OCI-LY3 (cell line): ENCODE measurements around the gene LENG9.

Experiments
- H2AFZ ChIP-seq: fragments of 200-600, 300-600 bp; shearing (Covaris generic); 2 replicates; pipeline ENCODE4 v1.6.0; 2014; ENCODE audit warnings: antibody characterized with exemption, low read depth, low read length
- H3K27ac ChIP-seq: fragments of 200-600, 300-600 bp; sonication (generic); 2 replicates; pipeline ENCODE4 v1.5.1; 2014; ENCODE audit warnings: mild to moderate bottlenecking, low read length, moderate library complexity, mixed read lengths
- H3K27me3 ChIP-seq: fragments of 200-600, 300-600 bp; sonication (generic); 2 replicates; pipeline ENCODE4 v1.6.1; 2014; ENCODE audit warnings: low read depth, low read length, mixed read lengths
- H3K36me3 ChIP-seq: fragments of 200-600, 300-600 bp; sonication (generic); replicated peaks from 2 replicates; pipeline ENCODE3; 2014; ENCODE audit warnings: low read depth, low read length, mixed read lengths
- H3K4me1 ChIP-seq: fragments of 300-600, 200-600 bp; sonication (generic); 2 replicates; pipeline ENCODE4 v1.6.1; 2014; ENCODE audit warnings: low read length, mixed read lengths
- H3K4me2 ChIP-seq: fragments of 200-600, 300-600 bp; sonication (generic); 2 replicates; pipeline ENCODE4 v1.6.1; 2014; ENCODE audit warnings: low read length, mixed read lengths
- H3K4me3 ChIP-seq: fragments of 300-600, 200-600 bp; sonication (generic); 2 replicates; pipeline ENCODE4 v1.5.1; 2014; ENCODE audit warnings: antibody characterized with exemption, mild to moderate bottlenecking, low read length, moderate library complexity
- H3K79me2 ChIP-seq: fragments of 300-600, 200-600 bp; shearing (Covaris generic); 2 replicates; pipeline ENCODE4 v1.6.1; 2014; ENCODE audit warnings: mild to moderate bottlenecking, low read length, mixed read lengths
- H3K9ac ChIP-seq: fragments of 300-600, 200-600 bp; shearing (Covaris generic); 2 replicates; pipeline ENCODE4 v1.6.0; 2014; ENCODE audit warnings: mild to moderate bottlenecking, low read length, moderate library complexity
- H3K9me3 ChIP-seq: fragments of 200-600, 300-600 bp; shearing (Covaris generic); 2 replicates; pipeline ENCODE4 v1.6.1; 2014; ENCODE audit warnings: low read length, mixed read lengths; ENCODE audit not compliant: insufficient read depth
- H4K20me1 ChIP-seq: fragments of 200-600, 300-600 bp; sonication (generic); 2 replicates; pipeline ENCODE4 v1.6.1; 2016; ENCODE audit warnings: low read length, mixed read lengths; ENCODE audit not compliant: insufficient read depth
- CTCF ChIP-seq: fragments of 200-600, 300-600 bp; sonication (generic); IDR thresholded peaks from 2 replicates; pipeline ENCODE4 v1.5.1; 2014; ENCODE audit warnings: antibody characterized with exemption, low read length, low read depth
- EZH2phosphoT487 ChIP-seq: fragments of 200-600 bp; shearing (Covaris generic); IDR thresholded peaks from 2 replicates; pipeline ENCODE4 v1.6.1; 2018; ENCODE audit warnings: antibody characterized with exemption, mixed run types, low read depth

LENG9 gene

GRCh38 chr19:54464044-54464629 lies 559 bp upstream of the LENG9 start:
- H3K79me2 ChIP-seq, result peaks cover under 1% of the 10 kb centered on the region; the same call in 1 of the 2 replicates
- H2AFZ ChIP-seq, result peak overlapping the region; percentile 88
- 0 out of 2 replicates have a peak, but pooled peaks cover under 1% of the 10 kb centered on the region for H3K27me3 ChIP-seq
- H4K20me1 ChIP-seq, result peaks cover 20% of the 10 kb centered on the region
- H3K27ac ChIP-seq, result peak overlapping the region; percentile 75
- H3K4me1 ChIP-seq, result peaks cover 10% of the 10 kb centered on the region
- peak overlapping the region; percentile 88 for H3K9ac ChIP-seq
- peaks cover 31% of the 10 kb centered on the region for H3K36me3 ChIP-seq
- peak overlapping the region; percentile 84 for H3K4me2 ChIP-seq
- TF ChIP-seq EZH2phosphoT487 (no peak), CTCF (no peak)
- peak overlapping the region; percentile 92 for H3K4me3 ChIP-seq
- no peaks in the 10 kb centered on the region for H3K9me3 ChIP-seq

GRCh38 chr19:54462655-54463530 lies 685 bp downstream of the LENG9 start:
- no peak overlapping the region for H3K9ac ChIP-seq
- H3K4me1 ChIP-seq, result peaks cover 10% of the 10 kb centered on the region
- no peak overlapping the region for H2AFZ ChIP-seq
- TF ChIP-seq EZH2phosphoT487, result no peak
- peaks cover 27% of the 10 kb centered on the region for H4K20me1 ChIP-seq
- no peaks in the 10 kb centered on the region for H3K27me3 ChIP-seq
- peaks cover 12% of the 10 kb centered on the region; the same call in 1 of the 2 replicates for H3K79me2 ChIP-seq
- no peak overlapping the region for H3K27ac ChIP-seq
- no peaks in the 10 kb centered on the region for H3K9me3 ChIP-seq
- peaks cover 43% of the 10 kb centered on the region for H3K36me3 ChIP-seq
- H3K4me2 ChIP-seq, result no peak overlapping the region
- no peak overlapping the region for H3K4me3 ChIP-seq

DNA sequence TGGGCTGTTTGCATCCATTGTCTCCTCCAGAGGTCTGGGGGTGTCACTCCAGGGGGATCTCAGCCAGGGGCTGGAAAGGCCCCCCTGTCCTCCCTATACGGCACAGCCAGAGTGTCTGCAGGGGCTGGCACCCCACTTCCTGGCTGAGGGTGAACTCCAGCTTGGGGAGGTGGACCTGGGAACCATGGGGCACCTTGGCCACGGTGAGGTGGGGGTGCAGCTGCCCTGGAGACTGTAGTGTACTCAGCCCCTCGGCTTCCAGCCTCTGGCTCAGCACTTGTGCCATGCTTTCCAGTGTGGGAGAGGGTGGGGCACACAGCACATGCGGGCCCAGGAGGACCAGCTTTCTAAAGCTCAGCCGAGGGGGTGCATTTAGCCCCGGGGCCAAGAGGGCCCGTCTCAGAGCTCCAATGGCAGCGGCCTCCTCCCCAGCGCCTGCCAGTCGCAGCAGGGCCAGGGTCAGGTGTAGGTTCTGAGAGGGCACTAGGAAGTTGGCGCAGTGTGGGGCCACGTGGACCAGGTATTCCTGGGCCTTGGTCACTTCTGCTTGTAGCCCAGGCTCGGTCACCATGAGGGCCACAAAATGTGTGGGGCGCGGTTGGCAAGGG lies 1.4 kb downstream of the LENG9 start:
- H3K27me3 ChIP-seq, result no peaks in the 10 kb centered on the region
- no peak overlapping the region for H3K4me2 ChIP-seq
- H3K79me2 ChIP-seq, result peaks cover 14% of the 10 kb centered on the region; the same call in 1 of the 2 replicates
- H4K20me1 ChIP-seq, result peaks cover 27% of the 10 kb centered on the region
- no peak overlapping the region for H2AFZ ChIP-seq
- H3K9ac ChIP-seq, result no peak overlapping the region
- no peak overlapping the region for H3K4me3 ChIP-seq
- peaks cover 48% of the 10 kb centered on the region for H3K36me3 ChIP-seq
- peaks cover 10% of the 10 kb centered on the region for H3K4me1 ChIP-seq
- no peak for TF ChIP-seq CTCF
- no peak for TF ChIP-seq EZH2phosphoT487
- H3K27ac ChIP-seq, result no peak overlapping the region
- no peaks in the 10 kb centered on the region for H3K9me3 ChIP-seq

DNA sequence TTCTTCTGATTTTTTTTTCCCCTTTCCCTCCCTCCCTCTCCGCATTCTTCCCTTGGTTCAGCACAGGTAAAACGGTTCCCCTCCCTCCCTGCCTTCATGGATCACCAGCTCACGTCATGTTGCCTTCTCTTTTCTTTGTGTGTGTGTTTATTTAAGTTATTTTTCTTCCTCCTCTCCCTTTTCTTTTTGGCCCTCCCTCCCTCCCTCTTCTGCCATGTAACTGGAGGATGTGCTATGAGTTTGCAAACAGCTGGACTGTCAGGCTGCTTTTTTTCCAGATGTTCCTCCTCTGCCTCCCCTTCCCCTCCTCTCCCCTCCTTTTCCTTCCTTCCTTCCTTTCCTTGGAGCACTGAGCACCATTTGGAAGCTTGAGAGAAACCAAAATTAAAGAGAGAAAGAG lies 2.0 kb downstream of the LENG9 start:
- Histone ChIP-seq H3K27ac (no peak overlapping the region), H3K4me1 (peaks cover 10% of the 10 kb centered on the region), H3K36me3 (peaks cover 53% of the 10 kb centered on the region), H3K9me3 (no peaks in the 10 kb centered on the region), H3K27me3 (no peaks in the 10 kb centered on the region), H2AFZ (no peak overlapping the region), H3K4me2 (no peak overlapping the region), H3K9ac (no peak overlapping the region), H4K20me1 (peaks cover 27% of the 10 kb centered on the region), H3K4me3 (no peak overlapping the region), H3K79me2 (peaks cover 14% of the 10 kb centered on the region; the same call in 1 of the 2 replicates)
- no peak for TF ChIP-seq EZH2phosphoT487
- TF ChIP-seq CTCF, result no peak
